Activated naive CD4-positive, alpha-beta T cell treated with anti-CD3 and anti-CD28 coated beads, Interleukin-2, amount 50 U/mL, for 72 hours (primary cell): ENCODE data around the gene CAP2. TPM values are rescaled to one million over a fixed set of nuclear protein-coding genes. Genes with fewer than 3 reads are reported as not detected.
"Not testable (repeated sequence)": the region's sequence is repeated elsewhere in the genome, so short reads cannot be mapped to it uniquely, and the experiment has no call there.

Source experiments
- ATAC-seq, 2 donors: fragments of 150-1000 bp; cut with Tn5 transposase; 2 replicates each; pipeline ENCODE4 v1.10.0; 2021; ENCODE audit warnings: mild to moderate bottlenecking in 2 of 2, moderate library complexity in 2 of 2
- DNase-seq, 2 donors: peaks; one replicate each; pipeline ENCODE4 v3.0.0; 2021 to 2022; ENCODE audit warnings: low spot score in 2 of 2
- H3K27ac Mint-ChIP-seq, 2 donors: one replicate each; pipeline ENCODE4 v1.8.0; 2022; ENCODE audit warnings: mild to moderate bottlenecking in 2 of 2, mixed read lengths in 2 of 2
- H3K36me3 Mint-ChIP-seq, 2 donors: one replicate each; pipeline ENCODE4 v1.8.0; 2022; ENCODE audit warnings: mixed read lengths in 2 of 2
- H3K9me3 Mint-ChIP-seq, 2 donors: one replicate each; pipeline ENCODE4 v1.8.0; 2022; ENCODE audit warnings: mixed read lengths in 2 of 2
- total RNA-seq, 2 donors: library from RNA; stranded (reverse); gene quantifications; one replicate each; pipeline ENCODE4 v1.2.3, GENCODE V29; 2022

Gene CAP2
- total RNA-seq, 2 donors from 2014 or later: not detected

GRCh38 chr6:17420368-17420767, 27.0 kb downstream of the CAP2 start:
- DNase-seq (no peak), ATAC-seq (no peak)
- H3K36me3 Mint-ChIP-seq: no peaks in the 10 kb centered on the region
- no peak overlapping the region for H3K27ac Mint-ChIP-seq
- no peaks in the 10 kb centered on the region for H3K9me3 Mint-ChIP-seq

GRCh38 chr6:17421406-17421805, 28.0 kb downstream of the CAP2 start:
- H3K36me3 Mint-ChIP-seq: no peaks in the 10 kb centered on the region
- no peaks in the 10 kb centered on the region for H3K9me3 Mint-ChIP-seq
- DNase-seq (no peak), ATAC-seq (no peak)
- no peak overlapping the region for H3K27ac Mint-ChIP-seq

DNA sequence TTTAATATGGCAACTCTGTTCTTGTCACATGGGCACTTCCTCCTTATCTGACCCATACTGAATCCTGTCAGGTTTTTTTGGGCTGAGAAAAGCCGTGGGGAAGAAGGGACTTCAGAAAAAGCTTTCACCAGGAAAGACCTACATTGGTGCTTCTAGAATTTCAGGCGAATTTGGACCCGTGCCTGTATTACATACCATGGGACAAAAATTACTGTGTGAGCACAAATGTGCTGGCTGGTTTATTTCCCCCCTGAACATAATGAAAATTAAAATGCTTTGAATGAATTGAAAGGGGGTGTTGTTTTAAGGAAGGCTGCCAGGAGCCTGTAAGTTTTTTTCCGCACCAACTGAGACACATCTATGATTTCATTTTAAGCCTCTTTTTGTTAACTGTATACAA, 29.6 kb downstream of the CAP2 start:
- ATAC-seq (no peak), DNase-seq (no peak)
- H3K36me3 Mint-ChIP-seq: no peaks in the 10 kb centered on the region
- no peaks in the 10 kb centered on the region for H3K9me3 Mint-ChIP-seq
- H3K27ac Mint-ChIP-seq: no peak overlapping the region

DNA sequence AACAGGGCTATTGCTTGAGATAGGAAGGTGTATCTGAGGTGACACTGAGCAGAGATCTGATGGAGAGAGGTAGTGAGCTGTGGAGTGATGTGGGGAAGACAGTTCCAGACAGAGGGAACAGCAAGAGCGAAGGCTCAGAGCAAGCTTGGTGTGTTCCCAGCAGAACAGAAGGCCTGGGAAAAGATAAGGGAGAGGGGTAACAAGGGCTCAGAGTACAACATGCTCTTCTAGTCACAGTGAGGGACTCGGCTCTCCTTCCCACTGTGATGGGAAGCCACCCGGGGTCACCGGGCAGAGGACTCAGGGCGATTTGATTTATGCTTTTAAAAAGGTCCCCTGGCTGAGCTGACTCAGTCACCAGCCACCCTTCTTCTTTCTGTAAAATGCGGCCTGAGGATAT, 33.7 kb downstream of the CAP2 start:
- Mint-ChIP-seq H3K27ac (no peak overlapping the region), H3K9me3 (no peaks in the 10 kb centered on the region), H3K36me3 (no peaks in the 10 kb centered on the region)
- ATAC-seq (no peak), DNase-seq (no peak)

DNA sequence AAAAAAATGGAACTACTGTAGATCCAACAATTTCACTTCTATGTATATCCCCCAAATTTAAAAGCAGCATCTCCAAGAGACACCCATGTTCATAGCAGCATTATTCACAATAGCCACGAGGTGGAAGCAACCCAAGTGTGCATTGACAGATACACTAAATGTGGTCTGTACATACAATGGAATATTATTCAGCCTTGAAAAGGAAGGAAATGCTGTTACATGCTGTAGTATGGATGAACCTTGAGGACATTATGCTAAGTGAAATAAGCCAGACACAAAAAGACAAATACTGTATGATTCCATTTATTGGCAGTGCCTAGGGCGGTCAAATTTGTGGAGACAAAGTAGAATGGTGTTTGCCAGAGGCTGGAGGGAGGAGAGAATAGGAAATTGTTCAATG, 34.2 kb downstream of the CAP2 start:
- Mint-ChIP-seq H3K27ac (no peak overlapping the region), H3K9me3 (no peaks in the 10 kb centered on the region), H3K36me3 (no peaks in the 10 kb centered on the region)
- no peak for DNase-seq
- ATAC-seq: no peak

- not testable (repeated sequence) for H3K27ac Mint-ChIP-seq, H3K36me3 Mint-ChIP-seq, DNase-seq, H3K9me3 Mint-ChIP-seq, ATAC-seq
Observed at GRCh38 chr6:17428595-17429120, 35.3 kb downstream of the CAP2 start.

DNA sequence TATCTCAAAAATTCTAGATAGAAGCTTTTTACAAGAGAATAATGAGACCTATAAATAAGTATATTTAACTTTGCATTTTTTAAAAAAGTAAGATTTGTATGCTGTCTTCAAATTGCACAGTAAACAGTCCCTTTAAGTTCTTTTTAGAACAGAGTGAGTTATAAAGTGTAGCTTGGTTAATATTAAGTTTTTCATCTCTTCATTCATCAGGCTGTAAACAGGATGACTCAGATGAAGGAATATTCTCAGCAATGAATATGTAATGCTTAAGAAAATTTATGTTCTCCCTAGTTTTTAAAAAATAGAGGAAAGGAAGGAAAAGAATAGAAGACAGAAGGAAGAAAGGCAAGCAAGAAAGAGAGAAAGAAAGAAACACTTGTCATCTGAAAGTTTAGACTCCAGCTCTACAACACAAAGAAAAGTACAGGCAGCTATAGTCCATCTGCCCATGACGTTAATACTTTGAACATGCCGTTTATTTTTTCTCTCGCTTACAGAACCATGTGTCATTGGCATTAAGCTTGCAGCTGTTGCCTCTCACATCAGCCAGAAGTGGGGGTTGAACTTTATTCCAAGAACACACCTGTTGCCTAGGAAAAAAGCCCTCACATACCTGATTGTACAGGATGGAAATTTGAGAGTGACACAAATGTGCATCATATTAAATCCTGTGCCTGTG, 36.1 kb downstream of the CAP2 start:
- H3K36me3 Mint-ChIP-seq: no peaks in the 10 kb centered on the region
- no peak overlapping the region for H3K27ac Mint-ChIP-seq
- ATAC-seq: no peak
- H3K9me3 Mint-ChIP-seq: no peaks in the 10 kb centered on the region
- no peak for DNase-seq

DNA sequence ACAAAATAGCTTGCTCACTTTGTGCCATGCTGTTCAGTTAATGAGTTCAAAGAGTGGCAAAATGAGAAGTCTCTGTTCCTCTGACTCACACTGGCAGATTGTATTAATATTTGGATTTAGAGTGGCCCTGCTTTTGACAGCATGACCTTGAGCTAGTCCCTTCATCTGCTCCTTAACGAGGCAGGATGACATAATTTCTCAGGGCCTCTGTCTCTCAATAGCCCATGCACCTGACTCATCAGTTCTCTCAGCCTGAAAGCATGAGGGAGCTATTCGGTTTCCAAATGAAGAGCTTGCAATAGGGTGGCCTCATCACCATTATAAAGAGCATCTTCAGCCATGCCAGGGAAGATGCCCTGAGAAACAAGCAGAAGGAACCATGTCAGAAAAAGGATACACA, 38.2 kb downstream of the CAP2 start:
- ATAC-seq (no peak), DNase-seq (no peak)
- Mint-ChIP-seq H3K27ac (no peak overlapping the region), H3K9me3 (no peaks in the 10 kb centered on the region), H3K36me3 (no peaks in the 10 kb centered on the region)

DNA sequence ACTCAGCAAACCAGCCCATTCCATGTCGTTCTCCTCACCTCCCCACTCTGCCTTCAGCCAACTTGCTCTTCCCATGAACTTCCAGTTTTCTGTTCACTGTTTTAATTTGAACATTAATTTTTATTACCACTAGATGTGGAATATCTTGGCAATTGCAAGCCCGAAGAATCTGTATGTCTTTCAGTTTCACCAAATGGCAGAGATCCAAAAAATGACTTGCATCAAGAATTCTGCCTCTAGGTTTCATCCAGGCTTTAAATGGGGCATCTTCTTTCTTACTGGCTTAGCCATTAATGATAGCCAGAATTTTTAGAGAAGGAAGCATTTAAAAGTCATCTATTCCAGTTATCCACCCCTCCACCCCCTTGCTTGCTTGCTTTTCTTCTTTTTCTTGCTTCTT, 39.0 kb downstream of the CAP2 start:
- DNase-seq: no peak
- no peaks in the 10 kb centered on the region for H3K9me3 Mint-ChIP-seq
- no peak overlapping the region for H3K27ac Mint-ChIP-seq

DNA sequence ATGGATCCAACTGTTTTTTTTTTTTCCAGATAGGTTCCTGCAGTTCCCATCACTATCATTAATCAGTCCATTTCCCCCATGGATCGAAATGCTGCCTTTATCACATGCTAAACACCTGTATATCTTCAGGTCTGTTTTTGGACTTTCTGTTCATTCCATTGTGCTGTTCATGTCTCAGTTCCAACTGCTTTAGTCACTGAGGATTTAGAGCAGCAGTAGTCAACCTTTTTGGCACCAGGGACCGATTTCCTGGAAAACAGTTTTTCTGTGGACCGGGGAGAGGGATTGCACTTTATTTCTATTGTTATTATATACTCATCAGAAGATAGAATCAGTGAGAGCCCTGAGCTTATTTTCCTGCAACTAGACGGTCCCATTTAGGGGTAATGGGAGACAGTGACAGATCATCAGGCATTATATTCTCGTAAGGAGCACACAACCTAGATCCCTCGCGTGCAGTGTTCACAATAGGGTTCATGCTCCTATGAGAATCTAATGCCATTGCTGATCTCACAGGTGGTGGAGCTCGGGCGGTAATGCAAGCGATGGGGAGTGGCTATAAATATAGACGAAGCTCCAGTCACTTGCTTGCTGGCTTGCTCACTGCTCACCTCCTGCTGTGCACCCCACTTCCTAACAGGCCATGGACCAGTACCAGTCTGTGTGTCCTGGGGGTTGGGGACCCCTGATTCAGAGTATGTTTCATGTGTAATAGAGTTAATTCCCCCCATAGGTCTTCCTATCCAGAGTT, 46.0 kb downstream of the CAP2 start:
- ATAC-seq (no peak), DNase-seq (no peak)
- no peaks in the 10 kb centered on the region for H3K9me3 Mint-ChIP-seq
- H3K36me3 Mint-ChIP-seq: no peaks in the 10 kb centered on the region
- H3K27ac Mint-ChIP-seq: no peak overlapping the region

More for the DNA sequence above, 39.0 kb downstream of the CAP2 start:
- ATAC-seq: no peak
- H3K36me3 Mint-ChIP-seq: no peaks in the 10 kb centered on the region

DNA sequence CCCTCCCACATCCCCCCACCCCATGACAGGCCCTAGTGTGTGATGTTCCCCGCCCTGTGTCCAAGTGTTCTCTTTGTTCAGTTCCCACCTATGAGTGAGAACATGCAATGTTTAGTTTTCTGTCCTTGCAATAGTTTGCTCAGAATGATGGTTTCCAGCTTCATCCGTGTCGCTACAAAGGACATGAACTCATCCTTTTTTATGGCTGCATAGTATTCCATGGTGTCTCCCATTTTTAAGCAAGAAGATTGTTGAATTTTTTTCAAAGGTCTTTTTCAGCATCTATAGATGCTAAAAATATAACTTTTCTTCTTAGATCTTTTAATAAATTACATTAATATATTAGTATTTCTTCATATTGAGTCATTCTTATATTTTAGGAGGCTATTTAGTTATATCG, 47.4 kb downstream of the CAP2 start:
- not testable (repeated sequence) for ATAC-seq, H3K9me3 Mint-ChIP-seq, H3K27ac Mint-ChIP-seq, DNase-seq, H3K36me3 Mint-ChIP-seq

DNA sequence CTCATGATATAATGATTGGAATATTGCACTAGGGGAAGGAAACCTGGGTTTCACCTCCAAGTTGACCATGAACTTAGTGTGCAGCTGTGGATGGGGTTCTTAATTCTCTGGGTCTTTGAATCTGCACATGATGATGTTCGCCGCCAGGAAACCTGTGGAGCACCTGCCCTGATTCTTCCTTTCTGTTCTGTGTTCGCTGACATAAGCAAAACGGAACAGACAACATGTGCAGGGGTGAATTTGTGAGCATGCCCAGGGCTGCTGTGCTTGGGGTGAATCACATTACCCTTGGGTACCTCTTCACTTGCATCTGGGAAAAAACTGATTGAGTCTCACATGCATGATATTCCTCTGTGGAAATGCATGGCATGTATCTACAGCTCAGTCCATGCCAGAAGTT, 48.8 kb downstream of the CAP2 start:
- H3K27ac Mint-ChIP-seq: no peak overlapping the region
- DNase-seq (no peak), ATAC-seq (no peak)
- no peaks in the 10 kb centered on the region for H3K36me3 Mint-ChIP-seq
- H3K9me3 Mint-ChIP-seq: no peaks in the 10 kb centered on the region

DNA sequence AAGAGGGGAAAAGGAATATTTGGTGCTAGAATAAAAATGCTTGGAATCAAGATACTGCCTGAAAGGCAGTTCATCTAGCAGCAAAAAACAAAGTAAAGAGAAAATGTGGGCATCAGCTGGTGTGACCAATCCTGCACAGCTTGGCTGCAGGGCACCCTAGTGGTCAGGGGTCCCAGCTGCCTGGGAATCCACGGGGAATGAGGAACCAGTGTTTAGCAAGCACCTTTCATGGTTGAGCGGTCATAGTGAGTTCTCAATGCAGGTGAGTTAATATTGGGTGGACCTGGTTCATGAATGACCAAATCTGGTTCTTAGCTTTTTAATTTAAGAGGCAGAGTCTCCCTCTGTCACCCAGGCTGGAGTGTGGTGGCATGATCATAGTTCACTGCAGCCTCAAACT, 53.3 kb downstream of the CAP2 start:
- H3K9me3 Mint-ChIP-seq: no peaks in the 10 kb centered on the region
- H3K27ac Mint-ChIP-seq: no peak overlapping the region
- no peaks in the 10 kb centered on the region for H3K36me3 Mint-ChIP-seq
- DNase-seq (no peak), ATAC-seq (no peak)

DNA sequence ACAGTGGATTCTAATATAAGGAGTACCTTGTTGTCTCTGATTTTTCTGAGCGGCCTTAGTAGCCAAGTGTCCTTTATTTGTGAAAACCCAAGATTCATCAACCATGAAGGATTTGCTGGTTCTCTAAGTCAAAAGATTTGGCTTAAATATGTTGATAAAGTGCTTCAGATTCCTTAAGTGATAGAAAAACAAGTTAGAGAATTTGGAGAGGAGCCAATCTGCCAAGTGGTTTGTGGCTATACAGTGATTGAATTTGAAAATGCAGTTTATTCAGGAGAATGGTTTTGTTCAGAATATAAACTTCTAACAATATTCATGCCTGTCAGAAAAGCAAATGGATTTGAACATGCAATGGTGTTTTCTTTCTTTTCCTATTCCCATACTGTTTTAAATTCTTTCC, 54.8 kb downstream of the CAP2 start:
- no peak for DNase-seq
- Mint-ChIP-seq H3K27ac (no peak overlapping the region), H3K36me3 (no peaks in the 10 kb centered on the region), H3K9me3 (no peaks in the 10 kb centered on the region)
- no peak for ATAC-seq

- Mint-ChIP-seq H3K9me3 (no peaks in the 10 kb centered on the region), H3K27ac (no peak overlapping the region), H3K36me3 (no peaks in the 10 kb centered on the region)
- ATAC-seq: no peak
- DNase-seq: no peak
Observed at GRCh38 chr6:17450397-17450796, 57.0 kb downstream of the CAP2 start.

- DNase-seq: no peak
Observed at GRCh38 chr6:17450832-17451231, 57.4 kb downstream of the CAP2 start.

DNA sequence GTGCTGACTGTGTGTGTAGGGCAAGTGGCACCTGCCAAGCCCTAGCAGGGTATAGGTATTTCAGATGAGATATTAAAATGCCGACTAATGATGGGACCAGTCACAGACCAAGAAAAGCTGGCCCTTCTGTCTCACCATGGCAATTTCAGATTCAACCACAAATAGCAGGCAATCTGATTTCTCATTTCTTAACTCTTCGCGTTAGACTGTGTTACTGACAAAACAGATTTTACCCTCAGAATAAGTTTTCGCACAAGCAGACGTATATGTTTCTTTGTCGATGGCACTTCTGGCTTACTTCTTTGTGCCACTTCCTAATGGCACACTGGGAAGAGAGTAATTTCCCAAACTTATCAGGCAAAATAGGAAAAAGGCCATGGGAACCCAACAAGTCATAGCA, 58.7 kb downstream of the CAP2 start:
- DNase-seq (no peak), ATAC-seq (no peak)
- no peaks in the 10 kb centered on the region for H3K36me3 Mint-ChIP-seq
- no peaks in the 10 kb centered on the region for H3K9me3 Mint-ChIP-seq
- H3K27ac Mint-ChIP-seq: no peak overlapping the region

More at GRCh38 chr6:17450832-17451231, 57.4 kb downstream of the CAP2 start:
- Mint-ChIP-seq H3K27ac (no peak overlapping the region), H3K36me3 (no peaks in the 10 kb centered on the region), H3K9me3 (no peaks in the 10 kb centered on the region)
- no peak for ATAC-seq
